Caco-2 (cell line): Measurements from ENCODE around the gene CCDC77. TPM values are rescaled to one million over a fixed set of nuclear protein-coding genes. Genes with fewer than 3 reads are reported as not detected.

Source experiments
- BruUV-seq: library from RNA; stranded (reverse); fragments of 400-500 nt; replicated peaks from 2 replicates; lab custom pipeline; 2021; lab: Mats Ljungman, UMichigan
- CTCF ChIA-PET: fragments of 300-600 bp; sonication (Branson Sonifier 250); formaldehyde crosslinking; loops from one replicate; lab custom pipeline; 2022; ENCODE audit warnings: antibody characterized with exemption; lab: Charles Lee
- POLR2A ChIA-PET: fragments of 300-600 bp; sonication (Branson Sonifier 250); formaldehyde crosslinking; loops from one replicate; lab custom pipeline; 2022; ENCODE audit warnings: antibody characterized with exemption; lab: Charles Lee
- DNase-seq, 2 experiments: peaks; one replicate each; pipeline versions ENCODE4 v3.0.0 to v3.0.0-alpha.2; 2020 to 2022
- H3K27me3 ChIP-seq: replicated peaks from 2 replicates; pipeline ENCODE4 v1.6.0; 2011; ENCODE audit warnings: low read length; ENCODE audit not compliant: control insufficient read depth, insufficient read depth
- H3K36me3 ChIP-seq: 2 replicates; pipeline ENCODE4 v1.5.1; 2011; ENCODE audit warnings: low read length; ENCODE audit not compliant: control insufficient read depth, insufficient read depth
- H3K4me1 ChIP-seq: fragments of 250-450 bp; sonication (Bioruptor Pico); 2 replicates; pipeline ENCODE4 v1.5.1; 2020; ENCODE audit warnings: mild to moderate bottlenecking
- H3K4me3 ChIP-seq: 2 replicates; pipeline ENCODE4 v1.5.1; 2011; ENCODE audit warnings: low read depth, mild to moderate bottlenecking, control low read depth, low read length
- H3K9me3 ChIP-seq: fragments of 250-450 bp; sonication (Bioruptor Pico); 2 replicates; pipeline ENCODE4 v1.5.1; 2020; ENCODE audit warnings: mild to moderate bottlenecking, moderate library complexity
- H3K27ac Mint-ChIP-seq: one replicate; pipeline ENCODE4 v1.8.0; 2022; ENCODE audit warnings: mixed read lengths; ENCODE audit not compliant: unreplicated experiment
- H3K27me3 Mint-ChIP-seq: one replicate; pipeline ENCODE4 v1.8.0; 2022; ENCODE audit warnings: mixed read lengths; ENCODE audit not compliant: insufficient read depth, unreplicated experiment
- H3K36me3 Mint-ChIP-seq: one replicate; pipeline ENCODE4 v1.8.0; 2022; ENCODE audit warnings: mild to moderate bottlenecking, mixed read lengths; ENCODE audit not compliant: insufficient read depth, unreplicated experiment
- H3K4me1 Mint-ChIP-seq: one replicate; pipeline ENCODE4 v1.8.0; 2022; ENCODE audit warnings: low read depth, mixed read lengths; ENCODE audit not compliant: unreplicated experiment
- H3K4me3 Mint-ChIP-seq: one replicate; pipeline ENCODE4 v1.8.0; 2022; ENCODE audit warnings: mild to moderate bottlenecking, moderate library complexity, mixed read lengths; ENCODE audit not compliant: unreplicated experiment
- H3K9me3 Mint-ChIP-seq: one replicate; pipeline ENCODE4 v1.8.0; 2022; ENCODE audit warnings: mixed read lengths; ENCODE audit not compliant: unreplicated experiment
- CTCF ChIP-seq, 2 experiments: fragments of 200-600 bp in 1 of 2; IDR thresholded peaks; 1 replicate in 1 of 2; 2 replicates in 1 of 2; pipeline versions ENCODE4 v1.5.1 to v1.8.0; 2011 to 2022; ENCODE audit warnings: antibody characterized with exemption in 1 of 2, control low read depth in 1 of 2, inconsistent platforms in 1 of 2, low read depth in 1 of 2, low read length in 1 of 2, mild to moderate bottlenecking in 1 of 2, moderate library complexity in 1 of 2; ENCODE audit not compliant: insufficient read depth in 1 of 2, severe bottlenecking in 1 of 2, unreplicated experiment in 1 of 2
- intact Hi-C: fragments of 100-400 bp; cut with micrococcal nuclease; formaldehyde crosslinking; loops from one replicate; pipeline ENCODE4 v1.10.0; 2022; ENCODE audit not compliant: unreplicated experiment
- total RNA-seq: library from RNA; stranded (reverse); gene quantifications from 2 replicates; pipeline ENCODE4 v1.2.3, GENCODE V29; 2022

Gene CCDC77
- total RNA-seq, 1 experiment from 2014 or later: 33.0 TPM

GRCh38 chr12:389142-390096 is 12.0 kb upstream of the CCDC77 start, which contains the start of gene KDM5A:
TSS of gene KDM5A (minus strand) at chr12:389320. CDS start at chr12:389091, 229 bp downstream.
- no peaks in the 10 kb centered on the region for H3K27me3 ChIP-seq
- TF ChIP-seq CTCF (IDR thresholded peaks at IDR 0.05; ENCODE audit: insufficient read depth in 1 of 2, low read depth in 1 of 2, low read length in 1 of 2, severe bottlenecking in 1 of 2, unreplicated experiment in 1 of 2): no peak
- peak within 1 kb of the TSS; percentile 94 for H3K27ac Mint-ChIP-seq
- peaks cover 11% of the 10 kb centered on the region for H3K4me1 ChIP-seq
- POLR2A ChIA-PET: interaction anchor here (0.5 to 2.0 kb wide), 10 partner anchors 8 to 1618 kb away, joined by 3 to 47 read pairs (median 4); partner anchors contain the start of gene CCDC77
- BruUV-seq: no TSS peak
- DNase-seq: peak; percentile 94 to 95
- intact Hi-C loops: loop anchor here (1.0 kb wide), 1 partner anchor 12 kb away; the partner anchor contains the start of gene CCDC77
- no peaks in the 10 kb centered on the region for H3K27me3 Mint-ChIP-seq
- H3K36me3 ChIP-seq: no peaks in the 10 kb centered on the region
- CTCF ChIA-PET: interaction anchor here (0.7 to 1.2 kb wide), 2 partner anchors 12 to 1216 kb away, joined by 4 to 7 read pairs; partner anchors contain the start of gene CCDC77
- peaks cover 15% of the 10 kb centered on the region for H3K36me3 Mint-ChIP-seq
- H3K4me3 ChIP-seq: peak within 1 kb of the TSS; percentile 72
- H3K9me3 Mint-ChIP-seq: no peaks in the 10 kb centered on the region
- H3K4me3 Mint-ChIP-seq: peak within 1 kb of the TSS; percentile 87
- H3K9me3 ChIP-seq: no peaks in the 10 kb centered on the region
- H3K4me1 Mint-ChIP-seq: peaks cover 7% of the 10 kb centered on the region

GRCh38 chr12:400828-401227 is 616 bp upstream of the CCDC77 start:
- TF ChIP-seq CTCF (IDR thresholded peaks at IDR 0.05; ENCODE audit: insufficient read depth in 1 of 2, low read depth in 1 of 2, low read length in 1 of 2, severe bottlenecking in 1 of 2, unreplicated experiment in 1 of 2): no peak
- Histone ChIP-seq H3K4me1 (peaks cover 9% of the 10 kb centered on the region), H3K9me3 (no peaks in the 10 kb centered on the region), H3K27me3 (no peaks in the 10 kb centered on the region), H3K4me3 (peak overlapping the region; percentile 62), H3K36me3 (no peaks in the 10 kb centered on the region)
- Mint-ChIP-seq H3K27me3 (no peaks in the 10 kb centered on the region), H3K9me3 (no peaks in the 10 kb centered on the region), H3K4me1 (no peaks in the 10 kb centered on the region), H3K27ac (no peak overlapping the region), H3K36me3 (no peaks in the 10 kb centered on the region), H3K4me3 (no peak overlapping the region)
- intact Hi-C loops: loop anchor here (1.0 kb wide), 1 partner anchor 12 kb away; the partner anchor contains the start of gene KDM5A
- DNase-seq: no peak
- no TSS peak for BruUV-seq
- CTCF ChIA-PET: interaction anchor here (0.5 to 1.6 kb wide), 12 partner anchors 12 to 549 kb away, joined by 3 to 9 read pairs (median 4); partner anchors contain the start of genes KDM5A, RAD52 and WNK1
- POLR2A ChIA-PET: interaction anchor here (3.2 kb wide), 1 partner anchor 12 kb away, joined by 47 read pairs; the partner anchor contains the start of gene KDM5A

- no peaks in the 10 kb centered on the region for H3K27me3 ChIP-seq
- no peaks in the 10 kb centered on the region for H3K27me3 Mint-ChIP-seq
- H3K36me3 ChIP-seq: no peaks in the 10 kb centered on the region
- peak in 1 of 2 experiments; percentile 53 for TF ChIP-seq CTCF (IDR thresholded peaks at IDR 0.05; ENCODE audit: insufficient read depth in 1 of 2, low read depth in 1 of 2, low read length in 1 of 2, severe bottlenecking in 1 of 2, unreplicated experiment in 1 of 2)
- POLR2A ChIA-PET: interaction anchor here (0.6 to 3.2 kb wide), 3 partner anchors 9 to 13 kb away, joined by 3 to 47 read pairs (median 4); partner anchors contain the start of gene KDM5A
- H3K27ac Mint-ChIP-seq: no peak overlapping the region
- H3K4me3 ChIP-seq: peak overlapping the region; percentile 62
- no peak overlapping the region for H3K4me3 Mint-ChIP-seq
- peak in 1 of 2 experiments; percentile 48 for DNase-seq
- intact Hi-C loops: no loop called here
- CTCF ChIA-PET: interaction anchor here (0.5 to 1.6 kb wide), 5 partner anchors 13 to 413 kb away, joined by 3 to 7 read pairs (median 4); partner anchors contain the start of gene KDM5A
- no peaks in the 10 kb centered on the region for H3K4me1 Mint-ChIP-seq
- peaks cover 9% of the 10 kb centered on the region for H3K4me1 ChIP-seq
- H3K36me3 Mint-ChIP-seq: peaks cover 3% of the 10 kb centered on the region
- no peaks in the 10 kb centered on the region for H3K9me3 Mint-ChIP-seq
- TSS peak; percentile 89 for BruUV-seq
- H3K9me3 ChIP-seq: no peaks in the 10 kb centered on the region
These were observed 565 bp downstream of the CCDC77 start for GRCh38 chr12:402029-402389.
